ENCODE results near the gene IFT43.
"Not testable (repeated sequence)": the region's sequence is repeated elsewhere in the genome, so short reads cannot be mapped to it uniquely, and the experiment has no call there.

IFT43 gene

DNA sequence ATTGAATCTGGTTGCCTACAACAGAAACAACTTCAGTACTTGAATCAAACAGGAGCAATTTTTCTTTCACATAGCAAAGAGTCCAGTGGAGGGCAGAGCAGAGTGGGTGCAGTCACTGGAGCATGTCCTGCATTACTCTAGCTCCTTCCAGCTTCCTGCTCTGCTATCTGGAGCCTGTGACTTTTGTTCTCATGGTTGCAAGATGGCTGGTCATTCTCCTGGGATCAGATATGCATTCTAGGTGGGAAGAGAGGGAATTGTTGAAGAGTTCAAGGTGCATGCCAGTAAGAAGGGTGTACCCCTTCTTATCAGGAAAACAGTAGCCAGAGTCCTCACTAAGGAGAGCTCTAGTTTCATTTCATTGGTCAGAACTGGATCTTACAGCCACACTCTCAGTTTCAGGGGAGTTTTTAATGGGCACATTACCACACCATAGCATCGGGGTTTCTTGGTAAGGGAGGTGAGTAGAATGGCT lies 8.0 kb downstream of the IFT43 start:
- H3K9me3 ChIP-seq (ENCODE audit: control insufficient read depth, insufficient read depth, low read length) = no peaks in the 10 kb centered on the region
- H3K9ac ChIP-seq (ENCODE audit: low read depth, low read length) = no peak overlapping the region
- H3K4me3 ChIP-seq (ENCODE audit: low read depth, low read length) = no peak overlapping the region
- H3K36me3 ChIP-seq (ENCODE audit: control insufficient read depth, insufficient read depth, low read length) = peaks cover 23% of the 10 kb centered on the region
- no peak overlapping the region for H3K27ac ChIP-seq (ENCODE audit: low read depth, low read length)
- no peaks in the 10 kb centered on the region for H3K27me3 ChIP-seq (ENCODE audit: control insufficient read depth, insufficient read depth, low read length)
- no peaks in the 10 kb centered on the region for H3K4me1 ChIP-seq (ENCODE audit: control insufficient read depth, insufficient read depth, low read length)

DNA sequence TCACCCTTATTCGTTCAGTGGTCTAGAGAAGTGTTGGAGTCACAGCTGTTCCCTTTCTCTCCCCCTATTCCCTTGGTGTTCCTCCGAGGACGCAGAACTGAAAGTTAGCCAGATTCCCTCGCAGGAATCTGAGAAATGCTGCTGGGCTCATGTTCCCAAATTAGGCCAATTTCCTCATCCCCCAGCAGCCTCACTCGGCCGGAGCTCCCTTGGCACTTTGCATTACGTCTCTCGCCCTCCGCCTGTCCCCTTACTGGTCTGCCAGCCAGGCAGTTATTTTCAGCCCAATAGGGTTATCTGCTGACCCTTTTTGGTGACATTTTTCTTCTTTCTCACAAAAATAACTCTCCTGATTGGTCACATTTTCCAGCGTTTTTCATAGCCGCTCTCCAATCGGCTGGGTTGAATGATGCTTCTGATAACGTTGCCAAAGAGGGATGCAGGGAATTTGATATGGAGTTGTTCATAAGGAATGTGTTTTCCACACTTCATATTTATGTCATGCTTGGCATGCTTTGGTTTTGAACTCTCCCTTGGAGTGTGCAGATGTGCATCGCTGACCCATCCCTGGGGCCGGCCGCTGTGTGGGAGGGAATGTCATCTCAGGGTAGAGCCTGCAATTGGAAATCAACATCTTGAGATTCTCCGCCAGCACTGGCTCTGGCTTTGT lies 9.9 kb downstream of the IFT43 start:
- Histone ChIP-seq H3K36me3 (ENCODE audit: control insufficient read depth, insufficient read depth, low read length) (peaks cover 22% of the 10 kb centered on the region), H3K27ac (ENCODE audit: low read depth, low read length) (no peak overlapping the region), H3K9ac (ENCODE audit: low read depth, low read length) (no peak overlapping the region), H3K27me3 (ENCODE audit: control insufficient read depth, insufficient read depth, low read length) (no peaks in the 10 kb centered on the region), H3K4me3 (ENCODE audit: low read depth, low read length) (no peak overlapping the region), H3K9me3 (ENCODE audit: control insufficient read depth, insufficient read depth, low read length) (no peaks in the 10 kb centered on the region), H3K4me1 (ENCODE audit: control insufficient read depth, insufficient read depth, low read length) (no peaks in the 10 kb centered on the region)

DNA sequence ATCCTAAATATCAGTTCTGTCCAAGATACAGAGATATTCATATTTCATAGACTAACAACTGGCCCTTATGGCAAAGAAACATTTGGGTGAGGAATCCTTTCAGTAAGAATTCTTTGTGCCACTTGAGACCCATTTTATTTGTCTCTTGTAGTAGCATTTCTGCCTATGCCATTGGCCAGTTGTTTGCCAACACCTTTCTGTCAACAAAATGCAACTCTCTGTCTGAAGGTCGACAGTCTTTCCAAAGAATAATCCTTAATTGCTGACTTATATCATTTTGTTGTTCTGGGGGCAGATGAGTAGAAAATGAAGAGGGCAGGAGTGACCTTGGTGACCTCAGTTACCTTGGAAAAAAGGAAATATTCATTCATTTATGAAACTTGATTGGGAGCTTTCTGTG lies 10.9 kb downstream of the IFT43 start:
- H3K4me1 ChIP-seq (ENCODE audit: control insufficient read depth, insufficient read depth, low read length) = no peaks in the 10 kb centered on the region
- H3K27me3 ChIP-seq (ENCODE audit: control insufficient read depth, insufficient read depth, low read length) = no peaks in the 10 kb centered on the region
- H3K9ac ChIP-seq (ENCODE audit: low read depth, low read length) = no peak overlapping the region
- no peaks in the 10 kb centered on the region for H3K9me3 ChIP-seq (ENCODE audit: control insufficient read depth, insufficient read depth, low read length)
- H3K4me3 ChIP-seq (ENCODE audit: low read depth, low read length) = no peak overlapping the region
- H3K27ac ChIP-seq (ENCODE audit: low read depth, low read length) = no peak overlapping the region
- peaks cover 28% of the 10 kb centered on the region for H3K36me3 ChIP-seq (ENCODE audit: control insufficient read depth, insufficient read depth, low read length)

DNA sequence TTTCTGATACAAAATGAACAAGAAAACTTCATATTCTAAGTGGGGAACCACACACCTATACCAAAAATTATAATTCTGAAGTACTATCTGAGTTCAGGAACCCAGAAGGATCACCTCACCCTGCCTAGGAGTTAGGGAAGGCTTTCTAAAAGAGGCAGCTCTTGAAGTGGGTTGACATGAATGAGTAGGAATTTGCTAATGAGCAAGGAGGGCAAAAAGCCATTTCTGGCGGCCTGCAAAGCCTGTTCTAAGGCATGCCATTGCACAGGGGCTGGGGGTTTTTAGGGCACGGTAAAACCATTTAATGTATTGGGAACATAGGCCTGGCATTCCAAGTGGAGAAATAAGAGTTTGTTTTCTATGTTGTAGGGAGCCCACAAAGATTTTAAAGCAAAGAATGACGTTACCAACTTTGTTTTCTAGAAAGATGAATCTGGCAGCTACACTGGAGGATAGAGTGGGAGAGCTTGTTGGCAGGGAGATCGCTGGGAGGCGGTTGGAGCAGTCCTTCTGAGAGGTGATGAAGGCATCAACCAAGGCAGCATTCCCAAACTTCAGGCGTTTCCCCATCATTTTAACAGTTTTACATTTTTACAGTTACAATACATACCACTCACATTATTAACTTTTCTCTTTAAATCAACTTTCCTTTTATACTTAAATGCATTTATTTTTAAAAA lies 14.1 kb downstream of the IFT43 start:
- H3K4me3 ChIP-seq (ENCODE audit: low read depth, low read length) = no peak overlapping the region
- H3K36me3 ChIP-seq (ENCODE audit: control insufficient read depth, insufficient read depth, low read length) = peaks cover 30% of the 10 kb centered on the region
- no peaks in the 10 kb centered on the region for H3K27me3 ChIP-seq (ENCODE audit: control insufficient read depth, insufficient read depth, low read length)
- no peaks in the 10 kb centered on the region for H3K9me3 ChIP-seq (ENCODE audit: control insufficient read depth, insufficient read depth, low read length)
- H3K27ac ChIP-seq (ENCODE audit: low read depth, low read length) = no peak overlapping the region
- no peaks in the 10 kb centered on the region for H3K4me1 ChIP-seq (ENCODE audit: control insufficient read depth, insufficient read depth, low read length)
- no peak overlapping the region for H3K9ac ChIP-seq (ENCODE audit: low read depth, low read length)

DNA sequence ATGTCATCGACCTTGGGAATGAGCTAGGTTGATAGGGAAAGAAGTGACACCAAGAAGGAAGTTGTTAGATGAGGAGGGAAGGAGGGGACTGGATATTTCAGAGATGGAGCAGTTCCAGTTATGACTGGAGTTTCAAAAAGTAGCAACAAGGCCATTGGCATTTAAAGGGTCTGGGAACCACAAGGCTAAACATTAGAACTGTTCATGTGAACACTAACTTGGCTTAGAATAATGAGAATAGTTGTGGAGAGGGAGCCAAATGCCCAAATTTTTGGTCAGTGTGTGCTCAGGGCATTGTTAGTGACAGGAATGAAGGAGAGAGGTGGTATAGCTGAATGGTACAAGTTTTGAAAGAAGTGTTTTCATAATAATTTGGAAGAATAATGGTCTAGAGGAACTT lies 16.8 kb downstream of the IFT43 start:
- H3K27ac ChIP-seq (ENCODE audit: low read depth, low read length) = no peak overlapping the region
- H3K9ac ChIP-seq (ENCODE audit: low read depth, low read length) = no peak overlapping the region
- peaks cover 36% of the 10 kb centered on the region for H3K36me3 ChIP-seq (ENCODE audit: control insufficient read depth, insufficient read depth, low read length)
- H3K4me3 ChIP-seq (ENCODE audit: low read depth, low read length) = no peak overlapping the region
- H3K27me3 ChIP-seq (ENCODE audit: control insufficient read depth, insufficient read depth, low read length) = no peaks in the 10 kb centered on the region
- H3K4me1 ChIP-seq (ENCODE audit: control insufficient read depth, insufficient read depth, low read length) = no peaks in the 10 kb centered on the region
- no peaks in the 10 kb centered on the region for H3K9me3 ChIP-seq (ENCODE audit: control insufficient read depth, insufficient read depth, low read length)

DNA sequence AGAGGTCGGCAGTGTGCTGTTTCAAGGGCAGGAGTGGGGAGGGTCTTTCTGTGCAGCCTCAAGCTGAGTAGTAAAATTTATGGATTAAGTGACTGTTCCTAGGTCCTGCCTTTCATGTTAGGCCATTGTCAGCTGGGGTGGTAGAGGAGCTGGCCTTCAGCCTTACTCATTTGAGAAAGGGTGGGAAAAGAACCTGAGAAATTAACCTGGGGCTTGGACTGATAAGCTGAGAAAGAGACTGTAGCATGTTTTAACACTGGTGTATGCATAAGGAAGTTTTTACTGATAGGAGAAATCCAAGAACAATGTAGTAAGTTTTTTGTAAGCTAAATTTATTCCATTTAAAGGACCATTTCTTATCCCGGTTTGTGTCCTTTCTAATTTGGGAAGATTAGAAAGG lies 20.7 kb downstream of the IFT43 start:
- Histone ChIP-seq H3K9me3 (ENCODE audit: control insufficient read depth, insufficient read depth, low read length) (no peaks in the 10 kb centered on the region), H3K4me1 (ENCODE audit: control insufficient read depth, insufficient read depth, low read length) (no peaks in the 10 kb centered on the region), H3K36me3 (ENCODE audit: control insufficient read depth, insufficient read depth, low read length) (peaks cover 10% of the 10 kb centered on the region), H3K27me3 (ENCODE audit: control insufficient read depth, insufficient read depth, low read length) (no peaks in the 10 kb centered on the region), H3K4me3 (ENCODE audit: low read depth, low read length) (no peak overlapping the region), H3K9ac (ENCODE audit: low read depth, low read length) (no peak overlapping the region), H3K27ac (ENCODE audit: low read depth, low read length) (no peak overlapping the region)

DNA sequence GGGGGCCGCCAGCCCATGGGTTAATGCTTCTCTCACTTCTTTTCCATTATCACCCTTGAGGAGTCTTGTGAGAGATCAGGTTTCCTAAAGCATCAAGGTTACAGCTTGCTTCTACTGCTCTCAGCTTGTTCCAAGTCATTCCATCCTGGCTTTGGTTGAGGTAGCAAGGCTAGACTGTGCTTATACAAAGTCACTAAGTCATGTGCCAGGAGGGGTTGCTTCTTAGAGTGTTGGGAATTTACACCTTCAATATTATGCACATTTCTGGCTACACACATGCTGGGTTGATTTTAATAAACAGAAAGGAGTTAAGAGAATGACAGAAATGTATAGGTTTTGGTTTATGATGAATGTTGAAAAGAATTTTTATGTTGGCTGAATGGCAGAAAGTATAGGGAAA lies 21.8 kb downstream of the IFT43 start:
- Histone ChIP-seq H3K9me3 (ENCODE audit: control insufficient read depth, insufficient read depth, low read length) (no peaks in the 10 kb centered on the region), H3K9ac (ENCODE audit: low read depth, low read length) (no peak overlapping the region), H3K4me3 (ENCODE audit: low read depth, low read length) (no peak overlapping the region), H3K27me3 (ENCODE audit: control insufficient read depth, insufficient read depth, low read length) (no peaks in the 10 kb centered on the region), H3K4me1 (ENCODE audit: control insufficient read depth, insufficient read depth, low read length) (peaks cover 7% of the 10 kb centered on the region), H3K36me3 (ENCODE audit: control insufficient read depth, insufficient read depth, low read length) (peaks cover 5% of the 10 kb centered on the region), H3K27ac (ENCODE audit: low read depth, low read length) (no peak overlapping the region)

DNA sequence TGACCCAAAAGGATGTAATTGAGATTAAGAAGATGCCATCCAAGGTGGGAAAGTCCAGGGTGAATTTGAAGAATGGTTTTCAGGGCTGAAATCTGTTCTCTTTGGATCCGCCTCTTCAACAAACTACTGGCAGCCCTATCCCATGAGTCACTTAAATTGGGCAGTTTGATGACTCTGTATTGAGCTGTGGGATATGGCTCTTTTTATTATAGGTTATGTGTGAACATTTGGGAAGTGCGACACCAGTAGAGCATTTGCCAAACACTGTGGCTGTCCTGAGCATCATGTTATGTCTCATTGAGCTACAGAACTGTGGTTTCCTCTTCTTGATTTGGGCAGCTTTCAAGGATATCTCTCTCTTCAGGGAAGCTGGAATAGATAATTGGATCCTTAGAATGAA lies 22.3 kb downstream of the IFT43 start:
- H3K9ac ChIP-seq (ENCODE audit: low read depth, low read length) = no peak overlapping the region
- no peaks in the 10 kb centered on the region for H3K9me3 ChIP-seq (ENCODE audit: control insufficient read depth, insufficient read depth, low read length)
- H3K36me3 ChIP-seq (ENCODE audit: control insufficient read depth, insufficient read depth, low read length) = peaks cover 5% of the 10 kb centered on the region
- no peaks in the 10 kb centered on the region for H3K27me3 ChIP-seq (ENCODE audit: control insufficient read depth, insufficient read depth, low read length)
- peaks cover 8% of the 10 kb centered on the region for H3K4me1 ChIP-seq (ENCODE audit: control insufficient read depth, insufficient read depth, low read length)
- H3K4me3 ChIP-seq (ENCODE audit: low read depth, low read length) = no peak overlapping the region
- no peak overlapping the region for H3K27ac ChIP-seq (ENCODE audit: low read depth, low read length)

DNA sequence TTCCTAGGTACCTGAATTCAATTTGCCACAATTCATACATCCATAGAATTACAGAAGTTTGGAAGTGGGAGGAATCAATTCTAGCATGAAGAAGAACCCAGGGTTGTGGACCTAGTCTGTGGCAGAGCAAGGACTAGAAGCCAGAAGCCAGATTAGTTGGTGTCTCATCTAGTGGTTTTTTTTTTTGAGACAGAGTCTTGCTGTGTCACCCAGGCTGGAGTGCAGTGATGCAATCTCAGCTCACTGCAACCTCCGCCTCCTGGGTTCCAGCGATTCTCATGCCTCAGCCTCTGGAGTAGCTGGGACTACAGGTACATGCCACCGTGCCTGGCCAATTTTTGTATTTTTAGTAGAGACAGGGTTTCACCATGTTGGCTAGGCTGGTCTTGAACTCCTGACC lies 24.1 kb downstream of the IFT43 start:
- H3K4me1 ChIP-seq (ENCODE audit: control insufficient read depth, insufficient read depth, low read length); H3K9ac ChIP-seq (ENCODE audit: low read depth, low read length); H3K36me3 ChIP-seq (ENCODE audit: control insufficient read depth, insufficient read depth, low read length); H3K9me3 ChIP-seq (ENCODE audit: control insufficient read depth, insufficient read depth, low read length); H3K27ac ChIP-seq (ENCODE audit: low read depth, low read length); H3K27me3 ChIP-seq (ENCODE audit: control insufficient read depth, insufficient read depth, low read length); H3K4me3 ChIP-seq (ENCODE audit: low read depth, low read length): not testable (repeated sequence)

DNA sequence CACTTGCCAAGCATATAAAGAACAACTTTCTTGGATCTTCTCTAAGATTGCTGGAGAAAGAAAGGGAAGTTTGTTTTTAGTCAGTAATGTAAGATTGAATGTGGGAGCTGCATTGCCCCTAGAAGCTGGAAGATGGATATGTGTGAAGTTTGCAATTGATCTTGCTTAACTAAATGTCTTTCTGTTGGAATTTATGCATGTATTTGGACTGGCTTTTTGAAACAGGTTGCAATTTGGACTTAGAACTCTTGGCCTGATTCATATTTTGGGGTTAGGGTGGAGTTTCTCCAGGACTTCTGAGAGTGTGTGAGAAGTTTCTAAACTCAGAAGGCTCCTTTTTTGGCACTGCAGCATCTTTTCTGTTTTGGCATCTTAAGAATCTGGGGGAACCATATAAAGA lies 26.4 kb downstream of the IFT43 start:
- Histone ChIP-seq H3K27ac (ENCODE audit: low read depth, low read length) (no peak overlapping the region), H3K27me3 (ENCODE audit: control insufficient read depth, insufficient read depth, low read length) (no peaks in the 10 kb centered on the region), H3K4me1 (ENCODE audit: control insufficient read depth, insufficient read depth, low read length) (peaks cover 8% of the 10 kb centered on the region), H3K36me3 (ENCODE audit: control insufficient read depth, insufficient read depth, low read length) (no peaks in the 10 kb centered on the region), H3K4me3 (ENCODE audit: low read depth, low read length) (no peak overlapping the region), H3K9me3 (ENCODE audit: control insufficient read depth, insufficient read depth, low read length) (no peaks in the 10 kb centered on the region), H3K9ac (ENCODE audit: low read depth, low read length) (no peak overlapping the region)

DNA sequence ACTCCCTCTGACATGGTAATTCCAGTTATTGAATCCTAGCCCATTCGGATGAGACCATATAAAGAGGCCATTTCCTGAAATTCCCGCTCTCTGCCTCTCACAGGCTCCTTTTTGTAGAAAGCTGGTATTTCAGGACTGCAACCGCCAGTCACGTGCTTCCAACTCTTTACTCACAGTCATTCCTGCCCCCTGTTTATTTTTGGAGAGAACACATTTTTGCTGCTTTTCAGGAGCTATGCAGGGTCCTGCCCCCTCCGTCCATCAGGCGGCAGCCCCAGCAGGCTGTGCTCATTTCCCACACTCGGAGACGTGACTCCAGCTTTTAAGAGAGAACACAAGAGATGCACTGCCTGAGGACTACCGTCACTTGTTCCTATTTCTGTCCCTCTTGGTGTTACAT lies 26.8 kb downstream of the IFT43 start:
- Histone ChIP-seq H3K9ac (ENCODE audit: low read depth, low read length) (peak overlapping the region; percentile 20; the same call in 1 of the 2 replicates), H3K36me3 (ENCODE audit: control insufficient read depth, insufficient read depth, low read length) (no peaks in the 10 kb centered on the region), H3K4me3 (ENCODE audit: low read depth, low read length) (no peak overlapping the region), H3K27me3 (ENCODE audit: control insufficient read depth, insufficient read depth, low read length) (no peaks in the 10 kb centered on the region), H3K4me1 (ENCODE audit: control insufficient read depth, insufficient read depth, low read length) (peaks cover 8% of the 10 kb centered on the region), H3K27ac (ENCODE audit: low read depth, low read length) (no peak overlapping the region), H3K9me3 (ENCODE audit: control insufficient read depth, insufficient read depth, low read length) (no peaks in the 10 kb centered on the region)
